ENCODE measurements around the gene PODNL1.

DNA sequence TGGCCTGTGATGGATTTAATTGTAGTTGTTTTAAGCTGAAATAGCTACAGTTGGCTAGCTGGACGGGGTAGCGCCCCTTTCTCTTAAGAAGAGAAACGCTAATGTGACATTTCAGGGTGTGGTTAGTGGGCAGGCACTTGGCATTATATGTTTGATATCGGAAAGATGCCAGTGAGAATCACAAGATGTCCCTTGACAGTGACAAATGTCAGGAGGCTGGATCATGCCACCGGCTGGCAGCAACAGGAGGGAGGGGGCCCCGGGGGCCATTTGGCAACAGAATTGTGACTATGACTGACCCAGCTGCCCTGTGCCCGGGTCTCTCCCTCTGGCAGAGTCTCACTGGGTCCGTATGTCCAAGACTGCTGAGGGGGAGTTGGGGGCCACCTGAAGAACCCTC lies 18.8 kb upstream of the PODNL1 start:
- TF ChIP-seq, protein P1, sequence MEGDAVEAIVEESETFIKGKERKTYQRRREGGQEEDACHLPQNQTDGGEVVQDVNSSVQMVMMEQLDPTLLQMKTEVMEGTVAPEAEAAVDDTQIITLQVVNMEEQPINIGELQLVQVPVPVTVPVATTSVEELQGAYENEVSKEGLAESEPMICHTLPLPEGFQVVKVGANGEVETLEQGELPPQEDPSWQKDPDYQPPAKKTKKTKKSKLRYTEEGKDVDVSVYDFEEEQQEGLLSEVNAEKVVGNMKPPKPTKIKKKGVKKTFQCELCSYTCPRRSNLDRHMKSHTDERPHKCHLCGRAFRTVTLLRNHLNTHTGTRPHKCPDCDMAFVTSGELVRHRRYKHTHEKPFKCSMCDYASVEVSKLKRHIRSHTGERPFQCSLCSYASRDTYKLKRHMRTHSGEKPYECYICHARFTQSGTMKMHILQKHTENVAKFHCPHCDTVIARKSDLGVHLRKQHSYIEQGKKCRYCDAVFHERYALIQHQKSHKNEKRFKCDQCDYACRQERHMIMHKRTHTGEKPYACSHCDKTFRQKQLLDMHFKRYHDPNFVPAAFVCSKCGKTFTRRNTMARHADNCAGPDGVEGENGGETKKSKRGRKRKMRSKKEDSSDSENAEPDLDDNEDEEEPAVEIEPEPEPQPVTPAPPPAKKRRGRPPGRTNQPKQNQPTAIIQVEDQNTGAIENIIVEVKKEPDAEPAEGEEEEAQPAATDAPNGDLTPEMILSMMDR (CRISPR knock-in tag; IDR thresholded peaks at IDR 0.05) = no peak
- TF ChIP-seq ZNF713 (CRISPR knock-in tag; IDR thresholded peaks at IDR 0.05) (no peak), ZNF629 (CRISPR knock-in tag; conservative IDR thresholded peaks at IDR 0.05) (no peak), CBX5 (CRISPR knock-in tag; IDR thresholded peaks at IDR 0.05; ENCODE audit: borderline replicate concordance) (no peak), GLI4 (CRISPR knock-in tag; IDR thresholded peaks at IDR 0.05; ENCODE audit: borderline replicate concordance) (no peak)
- TF ChIP-seq, protein P2, sequence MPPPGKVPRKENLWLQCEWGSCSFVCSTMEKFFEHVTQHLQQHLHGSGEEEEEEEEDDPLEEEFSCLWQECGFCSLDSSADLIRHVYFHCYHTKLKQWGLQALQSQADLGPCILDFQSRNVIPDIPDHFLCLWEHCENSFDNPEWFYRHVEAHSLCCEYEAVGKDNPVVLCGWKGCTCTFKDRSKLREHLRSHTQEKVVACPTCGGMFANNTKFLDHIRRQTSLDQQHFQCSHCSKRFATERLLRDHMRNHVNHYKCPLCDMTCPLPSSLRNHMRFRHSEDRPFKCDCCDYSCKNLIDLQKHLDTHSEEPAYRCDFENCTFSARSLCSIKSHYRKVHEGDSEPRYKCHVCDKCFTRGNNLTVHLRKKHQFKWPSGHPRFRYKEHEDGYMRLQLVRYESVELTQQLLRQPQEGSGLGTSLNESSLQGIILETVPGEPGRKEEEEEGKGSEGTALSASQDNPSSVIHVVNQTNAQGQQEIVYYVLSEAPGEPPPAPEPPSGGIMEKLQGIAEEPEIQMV (CRISPR knock-in tag; IDR thresholded peaks at IDR 0.05; ENCODE audit: low read depth) = no peak
- TF ChIP-seq, protein P3, sequence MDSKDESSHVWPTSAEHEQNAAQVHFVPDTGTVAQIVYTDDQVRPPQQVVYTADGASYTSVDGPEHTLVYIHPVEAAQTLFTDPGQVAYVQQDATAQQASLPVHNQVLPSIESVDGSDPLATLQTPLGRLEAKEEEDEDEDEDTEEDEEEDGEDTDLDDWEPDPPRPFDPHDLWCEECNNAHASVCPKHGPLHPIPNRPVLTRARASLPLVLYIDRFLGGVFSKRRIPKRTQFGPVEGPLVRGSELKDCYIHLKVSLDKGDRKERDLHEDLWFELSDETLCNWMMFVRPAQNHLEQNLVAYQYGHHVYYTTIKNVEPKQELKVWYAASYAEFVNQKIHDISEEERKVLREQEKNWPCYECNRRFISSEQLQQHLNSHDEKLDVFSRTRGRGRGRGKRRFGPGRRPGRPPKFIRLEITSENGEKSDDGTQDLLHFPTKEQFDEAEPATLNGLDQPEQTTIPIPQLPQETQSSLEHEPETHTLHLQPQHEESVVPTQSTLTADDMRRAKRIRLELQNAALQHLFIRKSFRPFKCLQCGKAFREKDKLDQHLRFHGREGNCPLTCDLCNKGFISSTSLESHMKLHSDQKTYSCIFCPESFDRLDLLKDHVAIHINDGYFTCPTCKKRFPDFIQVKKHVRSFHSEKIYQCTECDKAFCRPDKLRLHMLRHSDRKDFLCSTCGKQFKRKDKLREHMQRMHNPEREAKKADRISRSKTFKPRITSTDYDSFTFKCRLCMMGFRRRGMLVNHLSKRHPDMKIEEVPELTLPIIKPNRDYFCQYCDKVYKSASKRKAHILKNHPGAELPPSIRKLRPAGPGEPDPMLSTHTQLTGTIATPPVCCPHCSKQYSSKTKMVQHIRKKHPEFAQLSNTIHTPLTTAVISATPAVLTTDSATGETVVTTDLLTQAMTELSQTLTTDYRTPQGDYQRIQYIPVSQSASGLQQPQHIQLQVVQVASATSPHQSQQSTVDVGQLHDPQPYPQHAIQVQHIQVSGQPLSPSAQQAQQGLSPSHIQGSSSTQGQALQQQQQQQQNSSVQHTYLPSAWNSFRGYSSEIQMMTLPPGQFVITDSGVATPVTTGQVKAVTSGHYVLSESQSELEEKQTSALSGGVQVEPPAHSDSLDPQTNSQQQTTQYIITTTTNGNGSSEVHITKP (CRISPR knock-in tag; IDR thresholded peaks at IDR 0.05; ENCODE audit: low read depth) = no peak
- TF ChIP-seq, protein P4, sequence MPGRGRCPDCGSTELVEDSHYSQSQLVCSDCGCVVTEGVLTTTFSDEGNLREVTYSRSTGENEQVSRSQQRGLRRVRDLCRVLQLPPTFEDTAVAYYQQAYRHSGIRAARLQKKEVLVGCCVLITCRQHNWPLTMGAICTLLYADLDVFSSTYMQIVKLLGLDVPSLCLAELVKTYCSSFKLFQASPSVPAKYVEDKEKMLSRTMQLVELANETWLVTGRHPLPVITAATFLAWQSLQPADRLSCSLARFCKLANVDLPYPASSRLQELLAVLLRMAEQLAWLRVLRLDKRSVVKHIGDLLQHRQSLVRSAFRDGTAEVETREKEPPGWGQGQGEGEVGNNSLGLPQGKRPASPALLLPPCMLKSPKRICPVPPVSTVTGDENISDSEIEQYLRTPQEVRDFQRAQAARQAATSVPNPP (CRISPR knock-in tag; IDR thresholded peaks at IDR 0.05) = no peak
- TF ChIP-seq, protein P5, sequence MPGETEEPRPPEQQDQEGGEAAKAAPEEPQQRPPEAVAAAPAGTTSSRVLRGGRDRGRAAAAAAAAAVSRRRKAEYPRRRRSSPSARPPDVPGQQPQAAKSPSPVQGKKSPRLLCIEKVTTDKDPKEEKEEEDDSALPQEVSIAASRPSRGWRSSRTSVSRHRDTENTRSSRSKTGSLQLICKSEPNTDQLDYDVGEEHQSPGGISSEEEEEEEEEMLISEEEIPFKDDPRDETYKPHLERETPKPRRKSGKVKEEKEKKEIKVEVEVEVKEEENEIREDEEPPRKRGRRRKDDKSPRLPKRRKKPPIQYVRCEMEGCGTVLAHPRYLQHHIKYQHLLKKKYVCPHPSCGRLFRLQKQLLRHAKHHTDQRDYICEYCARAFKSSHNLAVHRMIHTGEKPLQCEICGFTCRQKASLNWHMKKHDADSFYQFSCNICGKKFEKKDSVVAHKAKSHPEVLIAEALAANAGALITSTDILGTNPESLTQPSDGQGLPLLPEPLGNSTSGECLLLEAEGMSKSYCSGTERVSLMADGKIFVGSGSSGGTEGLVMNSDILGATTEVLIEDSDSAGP (CRISPR knock-in tag; IDR thresholded peaks at IDR 0.05; ENCODE audit: borderline replicate concordance) = no peak
- TF ChIP-seq, protein P6, sequence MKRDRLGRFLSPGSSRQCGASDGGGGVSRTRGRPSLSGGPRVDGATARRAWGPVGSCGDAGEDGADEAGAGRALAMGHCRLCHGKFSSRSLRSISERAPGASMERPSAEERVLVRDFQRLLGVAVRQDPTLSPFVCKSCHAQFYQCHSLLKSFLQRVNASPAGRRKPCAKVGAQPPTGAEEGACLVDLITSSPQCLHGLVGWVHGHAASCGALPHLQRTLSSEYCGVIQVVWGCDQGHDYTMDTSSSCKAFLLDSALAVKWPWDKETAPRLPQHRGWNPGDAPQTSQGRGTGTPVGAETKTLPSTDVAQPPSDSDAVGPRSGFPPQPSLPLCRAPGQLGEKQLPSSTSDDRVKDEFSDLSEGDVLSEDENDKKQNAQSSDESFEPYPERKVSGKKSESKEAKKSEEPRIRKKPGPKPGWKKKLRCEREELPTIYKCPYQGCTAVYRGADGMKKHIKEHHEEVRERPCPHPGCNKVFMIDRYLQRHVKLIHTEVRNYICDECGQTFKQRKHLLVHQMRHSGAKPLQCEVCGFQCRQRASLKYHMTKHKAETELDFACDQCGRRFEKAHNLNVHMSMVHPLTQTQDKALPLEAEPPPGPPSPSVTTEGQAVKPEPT (CRISPR knock-in tag; IDR thresholded peaks at IDR 0.05; ENCODE audit: low read depth) = no peak
